Tibial artery (tissue), 4 donors: Measurements from ENCODE around the gene GRP.

Experiments used
- DNase-seq, 2 donors: peaks; one replicate each; pipeline ENCODE4 v3.0.0-alpha.2; 2019
- H3K27ac ChIP-seq, 2 donors: fragments of 200-600 bp; sonication (generic) in 1 of 2; 1 replicate in 1 of 2; 2 replicates in 1 of 2; pipeline ENCODE4 v1.5.1; 2018 to 2019; ENCODE audit warnings: mild to moderate bottlenecking in 1 of 2
- H3K27me3 ChIP-seq, 2 donors: fragments of 200-600 bp; sonication (generic) in 1 of 2; one replicate each; pipeline versions ENCODE4 v1.5.1 to v1.6.0; 2016 to 2019
- H3K36me3 ChIP-seq, 3 donors: fragments of 200-600 bp; sonication (generic) in 2 of 3; one replicate each; pipeline ENCODE4 v1.5.1; 2016 to 2019; ENCODE audit warnings: mild to moderate bottlenecking in 2 of 3
- H3K4me1 ChIP-seq, 4 donors: fragments of 200-600 bp; sonication (generic) in 2 of 4; 1 replicate in 3 of 4; 2 replicates in 1 of 4; pipeline ENCODE4 v1.5.1; 2016 to 2019
- H3K4me3 ChIP-seq, 2 donors: fragments of 200-600 bp; sonication (generic) in 1 of 2; 1 replicate in 1 of 2; 2 replicates in 1 of 2; pipeline ENCODE4 v1.5.1; 2018 to 2019; ENCODE audit warnings: mild to moderate bottlenecking in 2 of 2
- H3K9me3 ChIP-seq, 3 donors: fragments of 200-600 bp; sonication (generic) in 1 of 3; one replicate each; pipeline ENCODE4 v1.5.1; 2016 to 2019
- intact Hi-C: fragments of 100-400 bp; cut with DNase I; formaldehyde crosslinking; loops from one replicate; pipeline ENCODE4 v1.15.0; 2023; ENCODE audit warnings: low total_unique reads
- TF ChIP-seq, protein P1 (sequence below), 2 experiments: fragments of 200-600 bp in 1 of 2; fragments of 450-650 bp in 1 of 2; IDR thresholded peaks; one replicate each; pipeline ENCODE4 v1.5.1; 2017 to 2019; ENCODE audit warnings: antibody characterized with exemption in 2 of 2, mild to moderate bottlenecking in 1 of 2, moderate library complexity in 1 of 2

Gene GRP

GRCh38 chr18:59218018-59218417, 1.9 kb upstream of the GRP start:
- H3K36me3 ChIP-seq, result no peaks in the 10 kb centered on the region
- H3K27me3 ChIP-seq, result peaks cover 0 to 45% of the 10 kb centered on the region in 2 donors
- TF ChIP-seq, protein P1, sequence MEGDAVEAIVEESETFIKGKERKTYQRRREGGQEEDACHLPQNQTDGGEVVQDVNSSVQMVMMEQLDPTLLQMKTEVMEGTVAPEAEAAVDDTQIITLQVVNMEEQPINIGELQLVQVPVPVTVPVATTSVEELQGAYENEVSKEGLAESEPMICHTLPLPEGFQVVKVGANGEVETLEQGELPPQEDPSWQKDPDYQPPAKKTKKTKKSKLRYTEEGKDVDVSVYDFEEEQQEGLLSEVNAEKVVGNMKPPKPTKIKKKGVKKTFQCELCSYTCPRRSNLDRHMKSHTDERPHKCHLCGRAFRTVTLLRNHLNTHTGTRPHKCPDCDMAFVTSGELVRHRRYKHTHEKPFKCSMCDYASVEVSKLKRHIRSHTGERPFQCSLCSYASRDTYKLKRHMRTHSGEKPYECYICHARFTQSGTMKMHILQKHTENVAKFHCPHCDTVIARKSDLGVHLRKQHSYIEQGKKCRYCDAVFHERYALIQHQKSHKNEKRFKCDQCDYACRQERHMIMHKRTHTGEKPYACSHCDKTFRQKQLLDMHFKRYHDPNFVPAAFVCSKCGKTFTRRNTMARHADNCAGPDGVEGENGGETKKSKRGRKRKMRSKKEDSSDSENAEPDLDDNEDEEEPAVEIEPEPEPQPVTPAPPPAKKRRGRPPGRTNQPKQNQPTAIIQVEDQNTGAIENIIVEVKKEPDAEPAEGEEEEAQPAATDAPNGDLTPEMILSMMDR (IDR thresholded peaks at IDR 0.05), result no peak
- peaks cover 0 to 16% (median 6%) of the 10 kb centered on the region in 4 donors for H3K4me1 ChIP-seq
- no peak overlapping the region for H3K27ac ChIP-seq
- DNase-seq, result no peak
- intact Hi-C loops, result no loop called here
- H3K9me3 ChIP-seq, result no peaks in the 10 kb centered on the region
- H3K4me3 ChIP-seq, result no peak overlapping the region

DNA sequence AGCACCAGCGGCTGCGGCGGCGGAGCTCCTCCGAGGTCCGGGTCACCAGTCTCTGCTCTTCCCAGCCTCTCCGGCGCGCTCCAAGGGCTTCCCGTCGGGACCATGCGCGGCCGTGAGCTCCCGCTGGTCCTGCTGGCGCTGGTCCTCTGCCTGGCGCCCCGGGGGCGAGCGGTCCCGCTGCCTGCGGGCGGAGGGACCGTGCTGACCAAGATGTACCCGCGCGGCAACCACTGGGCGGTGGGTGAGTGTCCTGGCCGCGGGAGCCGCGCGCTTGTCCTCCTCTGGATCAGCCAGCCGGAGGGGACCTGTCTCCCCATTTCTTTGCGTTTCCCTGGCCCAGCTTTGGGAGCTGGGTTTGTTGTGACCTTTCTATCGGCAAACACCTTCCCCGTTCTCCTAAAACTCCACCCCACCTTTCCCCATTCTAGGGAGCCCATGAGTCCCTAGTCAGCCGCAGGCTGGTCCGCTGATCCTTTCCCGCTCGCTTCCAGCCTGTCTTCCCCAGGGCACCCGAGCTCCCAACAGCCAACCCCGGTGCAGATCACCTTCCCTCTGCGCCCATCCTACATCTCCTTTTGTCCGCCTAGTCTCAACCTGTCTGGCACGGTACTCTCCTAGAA, 316 bp downstream of the GRP start:
- Histone ChIP-seq H3K4me3 (no peak overlapping the region), H3K4me1 (peaks cover 0 to 16% (median 6%) of the 10 kb centered on the region in 4 donors), H3K9me3 (no peaks in the 10 kb centered on the region), H3K27me3 (peaks cover 0 to 45% of the 10 kb centered on the region in 2 donors), H3K36me3 (no peaks in the 10 kb centered on the region), H3K27ac (no peak overlapping the region)
- TF ChIP-seq, protein P1 (IDR thresholded peaks at IDR 0.05), result no peak
- no peak for DNase-seq
- intact Hi-C loops, result no loop called here

DNA sequence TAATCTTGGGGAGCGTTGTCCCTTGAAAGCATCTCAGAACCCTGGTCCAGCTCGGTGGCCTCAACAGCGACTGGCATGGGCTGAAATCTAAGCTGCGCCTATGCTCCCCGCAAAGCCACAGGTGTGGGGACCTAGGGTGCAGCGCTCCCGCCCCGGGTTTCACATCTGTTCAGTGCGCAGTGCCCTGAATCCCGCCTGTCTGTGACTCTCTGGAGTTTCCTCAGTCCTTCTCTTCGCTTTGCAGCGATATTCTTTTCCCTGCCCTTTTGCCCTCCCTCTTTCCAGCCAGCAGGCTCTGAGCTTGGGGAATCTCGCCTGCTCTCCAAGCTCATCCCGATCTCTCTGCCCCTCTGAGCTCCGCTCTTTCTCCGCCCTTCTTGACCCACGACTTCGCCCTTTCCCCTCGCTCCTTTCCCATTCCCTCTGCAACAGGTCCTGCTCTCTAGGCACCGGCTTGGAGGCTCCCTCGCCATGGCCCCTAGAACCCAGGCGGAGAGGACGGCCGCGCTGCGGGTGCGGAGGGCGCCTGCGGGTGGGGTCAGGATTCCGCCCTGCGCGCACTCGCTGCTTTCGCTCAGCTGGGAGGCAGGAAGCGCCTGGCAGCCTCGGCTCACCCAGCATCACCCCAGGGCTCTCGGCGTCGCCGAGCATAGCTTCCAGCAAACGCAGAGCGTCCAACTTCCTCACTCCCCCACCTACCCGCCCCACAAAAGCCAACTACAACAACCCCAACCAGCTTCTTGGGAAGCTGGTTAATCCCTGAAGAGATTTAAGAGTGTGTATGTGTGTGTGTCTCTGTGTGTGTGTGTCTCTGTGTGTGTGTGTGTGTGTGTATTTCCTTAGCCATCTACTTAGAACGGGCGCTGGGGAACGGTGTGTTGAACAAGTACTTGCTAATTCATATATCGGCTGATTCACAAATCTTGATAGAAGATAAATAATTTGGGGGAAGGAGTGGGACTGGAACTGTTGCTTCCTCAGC, 1.1 kb downstream of the GRP start:
- Histone ChIP-seq H3K27ac (no peak overlapping the region), H3K27me3 (peaks cover 0 to 45% of the 10 kb centered on the region in 2 donors), H3K36me3 (no peaks in the 10 kb centered on the region), H3K4me3 (no peak overlapping the region), H3K4me1 (peaks cover 0 to 16% (median 6%) of the 10 kb centered on the region in 4 donors), H3K9me3 (no peaks in the 10 kb centered on the region)
- TF ChIP-seq, protein P1 (IDR thresholded peaks at IDR 0.05), result no peak
- no peak for DNase-seq
- intact Hi-C loops, result no loop called here

GRCh38 chr18:59222341-59222740, 2.4 kb downstream of the GRP start:
- intact Hi-C loops, result no loop called here
- Histone ChIP-seq H3K9me3 (no peaks in the 10 kb centered on the region), H3K4me3 (no peak overlapping the region), H3K36me3 (no peaks in the 10 kb centered on the region), H3K4me1 (peaks cover 0 to 16% (median 6%) of the 10 kb centered on the region in 4 donors), H3K27ac (no peak overlapping the region), H3K27me3 (peaks cover 0 to 40% of the 10 kb centered on the region in 2 donors)
- TF ChIP-seq, protein P1 (IDR thresholded peaks at IDR 0.05), result no peak
- no peak for DNase-seq

DNA sequence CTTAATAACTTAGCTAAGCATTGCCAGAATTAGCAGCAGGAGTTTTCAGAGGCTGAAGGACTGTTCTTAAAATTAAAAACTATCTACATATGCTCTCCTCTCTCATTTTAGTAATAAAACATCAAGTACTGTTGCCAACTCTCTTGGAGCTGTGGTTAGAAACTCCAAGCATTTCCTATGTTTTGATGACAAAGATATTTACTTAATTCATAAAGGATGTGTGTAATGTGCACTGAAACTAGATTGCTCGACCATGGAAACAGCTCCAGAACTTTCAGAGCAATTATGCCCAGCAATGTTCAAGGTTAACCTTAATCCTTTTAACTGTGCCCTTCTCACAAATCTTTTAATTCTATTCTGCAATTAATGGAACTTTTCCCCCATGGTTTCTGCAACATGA, 8.4 kb downstream of the GRP start:
- intact Hi-C loops, result no loop called here

More for the DNA sequence above, 8.4 kb downstream of the GRP start:
- Histone ChIP-seq H3K4me1 (no peaks in the 10 kb centered on the region), H3K27me3 (peaks cover 0 to 4% of the 10 kb centered on the region in 2 donors), H3K27ac (no peak overlapping the region), H3K36me3 (no peaks in the 10 kb centered on the region), H3K9me3 (no peaks in the 10 kb centered on the region), H3K4me3 (no peak overlapping the region)
- TF ChIP-seq, protein P1 (IDR thresholded peaks at IDR 0.05), result no peak
- no peak for DNase-seq
